Activated CD8-positive, alpha-beta T cell treated with anti-CD3 and anti-CD28 coated beads for 36 hours (primary cell): ENCODE data around the gene YJEFN3. TPM values are rescaled to one million over a fixed set of nuclear protein-coding genes. Genes with fewer than 3 reads are reported as not detected.
A peak's percentile ranks its signal among the peaks of the same experiment; 100 is the strongest.

ENCODE experiments used
- ATAC-seq: fragments of 200-7000 bp; cut with Tn5 transposase; one replicate; pipeline ENCODE4 v1.10.0; 2021; ENCODE audit warnings: mild to moderate bottlenecking, moderate library complexity
- CTCF ChIA-PET: fragments of 350-600 bp; sonication (Branson Sonifier 250); formaldehyde crosslinking; loops from one replicate; lab custom pipeline; 2021; ENCODE audit warnings: antibody characterized with exemption; lab: Charles Lee
- POLR2A ChIA-PET: fragments of 350-600 bp; sonication (Branson Sonifier 250); formaldehyde crosslinking; loops from one replicate; lab custom pipeline; 2021; ENCODE audit warnings: antibody characterized with exemption; lab: Charles Lee
- DNase-seq: peaks from one replicate; pipeline ENCODE4 v3.0.0-alpha.2; 2020
- H3K27ac Mint-ChIP-seq: one replicate; pipeline ENCODE4 v1.8.0; 2021; ENCODE audit warnings: mild to moderate bottlenecking, mixed read lengths
- H3K27me3 Mint-ChIP-seq: one replicate; pipeline ENCODE4 v1.8.0; 2021; ENCODE audit warnings: mixed read lengths
- H3K36me3 Mint-ChIP-seq: one replicate; pipeline ENCODE4 v1.8.0; 2021; ENCODE audit warnings: low read depth, mixed read lengths
- H3K4me1 Mint-ChIP-seq: one replicate; pipeline ENCODE4 v1.8.0; 2021; ENCODE audit warnings: low read depth, mixed read lengths
- H3K4me3 Mint-ChIP-seq: one replicate; pipeline ENCODE4 v1.8.0; 2021; ENCODE audit warnings: mild to moderate bottlenecking, moderate library complexity, mixed read lengths
- H3K9me3 Mint-ChIP-seq: one replicate; pipeline ENCODE4 v1.8.0; 2021; ENCODE audit warnings: mixed read lengths
- CTCF ChIP-seq: fragments of 200-600 bp; IDR thresholded peaks from one replicate; pipeline ENCODE4 v1.8.0; 2022; ENCODE audit warnings: antibody characterized with exemption, mild to moderate bottlenecking
- intact Hi-C: fragments of 100-400 bp; cut with micrococcal nuclease; formaldehyde crosslinking; loops from one replicate; pipeline ENCODE4 v1.10.0; 2022
- total RNA-seq, 2 experiments: library from RNA; stranded (reverse); gene quantifications; one replicate each; pipeline ENCODE4 v1.2.3, GENCODE V29; 2021

Gene YJEFN3
- total RNA-seq, 2 experiments from 2014 or later, result 7.4 to 8.1 TPM

GRCh38 chr19:19514881-19515641, 13.7 kb upstream of the YJEFN3 start, which contains the start of gene TSSK6:
TSSK6 (minus strand) TSS chr19:19515548; CDS start chr19:19515427, 121 bp downstream.
- Mint-ChIP-seq H3K4me1 (peaks cover 26% of the 10 kb centered on the region), H3K27me3 (no peaks in the 10 kb centered on the region), H3K36me3 (peaks cover 14% of the 10 kb centered on the region), H3K27ac (peak within 1 kb of the TSS; percentile 94), H3K4me3 (peak within 1 kb of the TSS; percentile 93), H3K9me3 (no peaks in the 10 kb centered on the region)
- DNase-seq (no peak), ATAC-seq (no peak)
- no peak for TF ChIP-seq CTCF
- intact Hi-C loops, result no loop called here
- ChIA-PET POLR2A (interaction anchor here (0.6 to 2.7 kb wide), 18 partner anchors 8 to 369 kb away, joined by 3 to 11 read pairs (median 4); no protein-coding TSS in a partner anchor), CTCF (interaction anchor here (0.6 to 3.8 kb wide), 7 partner anchors 16 to 369 kb away, joined by 3 to 23 read pairs (median 5); partner anchors contain the start of gene GMIP)

GRCh38 chr19:19515642-19516519, 12.8 kb upstream of the YJEFN3 start, which contains the start of gene NDUFA13:
NDUFA13 (plus strand) TSS chr19:19516225; CDS start chr19:19516239, 14 bp downstream.
- no peak for TF ChIP-seq CTCF
- H3K9me3 Mint-ChIP-seq, result no peaks in the 10 kb centered on the region

DNA sequence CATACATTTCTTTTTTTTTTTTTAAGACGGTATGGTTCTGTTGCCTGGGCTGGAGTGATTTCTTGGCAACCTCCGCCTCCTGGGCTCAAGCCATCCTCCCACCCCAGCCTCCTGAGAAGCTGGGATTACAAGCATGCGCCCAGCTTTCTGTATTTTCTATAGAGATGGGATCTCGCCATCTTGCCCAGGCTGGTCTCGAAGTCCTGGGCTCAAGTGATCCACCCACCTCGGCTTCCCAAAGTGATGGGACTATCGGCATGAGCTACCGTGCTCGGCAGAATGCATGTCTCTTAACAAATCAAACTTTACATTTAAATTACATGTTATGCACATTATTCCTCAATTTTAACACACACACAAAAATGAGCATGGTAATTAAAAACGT, 11.5 kb upstream of the YJEFN3 start:
- ATAC-seq, result no peak
- CTCF ChIA-PET, result interaction anchor here (0.6 to 3.8 kb wide), 3 partner anchors 15 to 535 kb away, joined by 3 to 23 read pairs (median 3); no protein-coding TSS in a partner anchor
- POLR2A ChIA-PET, result interaction anchor here (2.0 to 2.7 kb wide), 3 partner anchors 13 to 195 kb away, joined by 4 to 11 read pairs (median 6); no protein-coding TSS in a partner anchor
- H3K4me1 Mint-ChIP-seq, result peaks cover 33% of the 10 kb centered on the region
- H3K27me3 Mint-ChIP-seq, result no peaks in the 10 kb centered on the region
- peak overlapping the region; percentile 94 for H3K27ac Mint-ChIP-seq
- no peak for TF ChIP-seq CTCF
- DNase-seq, result no peak
- H3K36me3 Mint-ChIP-seq, result peaks cover 24% of the 10 kb centered on the region
- intact Hi-C loops, result no loop called here
- peak overlapping the region; percentile 93 for H3K4me3 Mint-ChIP-seq
- H3K9me3 Mint-ChIP-seq, result no peaks in the 10 kb centered on the region

More at GRCh38 chr19:19515642-19516519, 12.8 kb upstream of the YJEFN3 start, which contains the start of gene NDUFA13:
- Mint-ChIP-seq H3K4me3 (peak within 1 kb of the TSS; percentile 93), H3K27me3 (no peaks in the 10 kb centered on the region), H3K4me1 (peaks cover 32% of the 10 kb centered on the region), H3K36me3 (peaks cover 21% of the 10 kb centered on the region), H3K27ac (peak within 1 kb of the TSS; percentile 94)
- ATAC-seq, result peak; percentile 92
- DNase-seq, result peak; percentile 96
- intact Hi-C loops, result no loop called here
- ChIA-PET CTCF (interaction anchor here (0.6 to 3.8 kb wide), 8 partner anchors 15 to 370 kb away, joined by 3 to 23 read pairs (median 4); partner anchors contain the start of gene GMIP), POLR2A (interaction anchor here (0.7 to 2.7 kb wide), 18 partner anchors 9 to 370 kb away, joined by 3 to 11 read pairs (median 4); no protein-coding TSS in a partner anchor)

DNA sequence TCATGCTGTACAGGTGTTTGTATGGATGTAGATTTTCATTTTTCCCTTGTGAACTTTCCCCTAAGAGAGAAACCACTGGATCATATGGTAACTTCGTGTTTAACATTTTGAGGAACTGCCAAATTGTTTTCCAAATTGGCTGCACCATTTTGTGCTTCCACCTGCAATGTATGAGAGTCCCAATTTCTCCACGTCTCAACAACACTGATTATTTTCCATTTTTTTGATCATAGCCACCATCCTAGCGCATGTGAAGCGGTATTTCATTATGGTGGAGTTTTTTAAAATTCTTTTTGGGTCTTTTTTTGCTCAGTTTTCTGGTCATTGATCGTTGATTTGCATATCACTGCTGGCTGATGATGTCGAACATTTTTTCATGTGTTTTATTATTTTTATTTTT, 7.7 kb upstream of the YJEFN3 start:
- H3K4me1 Mint-ChIP-seq, result peaks cover 35% of the 10 kb centered on the region

More for the DNA sequence above, 7.7 kb upstream of the YJEFN3 start:
- Mint-ChIP-seq H3K36me3 (peaks cover 28% of the 10 kb centered on the region), H3K4me3 (no peak overlapping the region), H3K27ac (peak overlapping the region; percentile 32), H3K27me3 (no peaks in the 10 kb centered on the region), H3K9me3 (no peaks in the 10 kb centered on the region)
- ChIA-PET POLR2A (no interaction called here), CTCF (interaction anchor here (1.2 to 3.0 kb wide), 3 partner anchors 10 to 33 kb away, joined by 3 to 10 read pairs (median 5); no protein-coding TSS in a partner anchor)
- ATAC-seq, result no peak
- intact Hi-C loops, result no loop called here
- TF ChIP-seq CTCF, result no peak
- DNase-seq, result no peak
